WTC11 (cell line): ENCODE results near the gene FAN1. TPM values are rescaled to one million over a fixed set of nuclear protein-coding genes. Genes with fewer than 3 reads are reported as not detected.

Source experiments
- ATAC-seq: fragments of 200-7000 bp; cut with Tn5 transposase; 2 replicates; pipeline ENCODE4 v1.10.0; 2021; ENCODE audit warnings: mild to moderate bottlenecking, moderate library complexity
- CTCF ChIA-PET: fragments of 300-600 bp; sonication (Branson Sonifier 250); formaldehyde crosslinking; loops from one replicate; lab custom pipeline; 2021; ENCODE audit warnings: antibody characterized with exemption; lab: Charles Lee
- POLR2A ChIA-PET: fragments of 350-600 bp; sonication (Branson Sonifier 250); formaldehyde crosslinking; loops from one replicate; lab custom pipeline; 2021; ENCODE audit warnings: antibody characterized with exemption; lab: Charles Lee
- DNase-seq: peaks from one replicate; pipeline ENCODE4 v3.0.0; 2021; ENCODE audit warnings: low spot score
- H3K27ac Mint-ChIP-seq: 2 replicates; pipeline ENCODE4 v1.8.0; 2021; ENCODE audit warnings: mixed read lengths
- H3K27me3 Mint-ChIP-seq: 2 replicates; pipeline ENCODE4 v1.8.0; 2021; ENCODE audit warnings: low read depth, mild to moderate bottlenecking, moderate library complexity, mixed read lengths
- H3K36me3 Mint-ChIP-seq: 2 replicates; pipeline ENCODE4 v1.8.0; 2021; ENCODE audit warnings: mixed read lengths
- H3K4me1 Mint-ChIP-seq: 2 replicates; pipeline ENCODE4 v1.8.0; 2022; ENCODE audit warnings: mixed read lengths
- H3K4me3 Mint-ChIP-seq: 2 replicates; pipeline ENCODE4 v1.8.0; 2021; ENCODE audit warnings: mild to moderate bottlenecking, moderate library complexity, mixed read lengths
- H3K9me3 Mint-ChIP-seq: 2 replicates; pipeline ENCODE4 v1.8.0; 2021; ENCODE audit warnings: mixed read lengths
- FOXJ3 ChIP-seq: sonication (generic); formaldehyde crosslinking; IDR thresholded peaks from 2 replicates; pipeline ENCODE4 v1.9.0; 2021; ENCODE audit warnings: missing genetic modification reagents, mild to moderate bottlenecking, borderline replicate concordance
- GRHL2 ChIP-seq: fragments of 250-450 bp; sonication (Bioruptor Pico); IDR thresholded peaks from 2 replicates; pipeline ENCODE4 v1.8.0; 2022; ENCODE audit warnings: mild to moderate bottlenecking, moderate library complexity; ENCODE audit not compliant: insufficient replicate concordance, severe bottlenecking
- NR1H2 ChIP-seq: sonication (generic); formaldehyde crosslinking; IDR thresholded peaks from 2 replicates; pipeline ENCODE4 v1.9.0; 2021; ENCODE audit warnings: mild to moderate bottlenecking, moderate library complexity, missing genetic modification reagents
- NR2C2 ChIP-seq: sonication (generic); formaldehyde crosslinking; IDR thresholded peaks from 2 replicates; pipeline ENCODE4 v1.8.0; 2022; ENCODE audit warnings: mild to moderate bottlenecking, missing genetic modification reagents
- NR3C1 ChIP-seq: sonication (generic); formaldehyde crosslinking; conservative IDR thresholded peaks from 2 replicates; pipeline ENCODE4 v1.8.1; 2023; ENCODE audit warnings: low read depth, mild to moderate bottlenecking, missing genetic modification reagents
- TCF7 ChIP-seq: sonication (generic); formaldehyde crosslinking; IDR thresholded peaks from 2 replicates; pipeline ENCODE4 v1.8.0; 2022; ENCODE audit warnings: mild to moderate bottlenecking, low read depth, missing genetic modification reagents, moderate library complexity
- TEAD4 ChIP-seq: sonication (generic); formaldehyde crosslinking; IDR thresholded peaks from 2 replicates; pipeline ENCODE4 v1.8.0; 2022; ENCODE audit warnings: mild to moderate bottlenecking, missing genetic modification reagents
- ZNF138 ChIP-seq: sonication (generic); formaldehyde crosslinking; conservative IDR thresholded peaks from 2 replicates; pipeline ENCODE4 v1.8.1; 2022; ENCODE audit warnings: mild to moderate bottlenecking, moderate library complexity, missing genetic modification reagents
- ZNF219 ChIP-seq: sonication (generic); formaldehyde crosslinking; IDR thresholded peaks from 2 replicates; pipeline ENCODE4 v1.8.0; 2023; ENCODE audit warnings: missing genetic modification reagents, mild to moderate bottlenecking, borderline replicate concordance
- ZNF396 ChIP-seq: fragments of 250-450 bp; sonication (Bioruptor Pico); IDR thresholded peaks from 2 replicates; pipeline ENCODE4 v1.8.0; 2021; ENCODE audit warnings: mild to moderate bottlenecking, moderate library complexity, borderline replicate concordance
- total RNA-seq: library from RNA; stranded (reverse); gene quantifications from 3 replicates; pipeline ENCODE4 v1.2.3, GENCODE V29; 2021
- TF ChIP-seq, protein P1 (sequence below): sonication (generic); formaldehyde crosslinking; conservative IDR thresholded peaks from 2 replicates; pipeline ENCODE4 v1.8.1; 2022; ENCODE audit warnings: mild to moderate bottlenecking, missing genetic modification reagents
- TF ChIP-seq, protein P2 (sequence below): fragments of 250-450 bp; sonication (Bioruptor Pico); IDR thresholded peaks from 2 replicates; pipeline ENCODE4 v2.1.2; 2022; ENCODE audit warnings: mild to moderate bottlenecking, moderate library complexity
- TF ChIP-seq, protein P3 (sequence below): sonication (generic); formaldehyde crosslinking; IDR thresholded peaks from 2 replicates; pipeline ENCODE4 v1.8.0; 2022; ENCODE audit warnings: mild to moderate bottlenecking, missing genetic modification reagents
- TF ChIP-seq, protein P4 (sequence below): fragments of 250-450 bp; sonication (Bioruptor Pico); IDR thresholded peaks from 2 replicates; pipeline ENCODE4 v1.9.0; 2021; ENCODE audit warnings: mild to moderate bottlenecking
- TF ChIP-seq, protein P5 (sequence below): sonication (generic); formaldehyde crosslinking; IDR thresholded peaks from 2 replicates; pipeline ENCODE4 v1.8.1; 2022; ENCODE audit warnings: low read depth, missing genetic modification reagents, borderline replicate concordance
- TF ChIP-seq, protein P6 (sequence below): fragments of 200-600 bp; IDR thresholded peaks from 2 replicates; pipeline ENCODE4 v1.8.0; 2022; ENCODE audit warnings: antibody characterized with exemption
- TF ChIP-seq, protein P7 (sequence below): sonication (generic); formaldehyde crosslinking; IDR thresholded peaks from 2 replicates; pipeline ENCODE4 v1.8.1; 2023; ENCODE audit warnings: mild to moderate bottlenecking, missing genetic modification reagents, moderate library complexity

FAN1 gene
- total RNA-seq, 1 experiment from 2014 or later, result 22.8 TPM

DNA sequence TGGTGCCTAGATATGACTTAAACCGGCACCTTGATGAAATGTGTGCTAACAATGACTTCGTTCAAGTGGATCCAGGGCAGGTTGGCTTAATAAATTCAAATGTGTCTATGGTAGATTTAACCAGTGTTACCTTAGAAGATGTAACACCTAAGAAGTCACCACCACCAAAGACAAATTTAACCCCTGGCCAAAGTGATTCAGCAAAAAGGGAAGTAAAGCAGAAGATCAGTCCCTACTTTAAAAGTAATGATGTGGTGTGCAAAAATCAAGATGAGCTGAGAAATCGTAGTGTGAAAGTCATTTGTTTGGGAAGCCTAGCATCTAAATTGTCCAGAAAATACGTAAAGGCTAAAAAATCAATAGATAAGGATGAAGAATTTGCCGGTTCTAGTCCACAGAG lies 1.1 kb downstream of the FAN1 start:
- H3K4me3 Mint-ChIP-seq, result peak overlapping the region; percentile 85
- no peaks in the 10 kb centered on the region for H3K9me3 Mint-ChIP-seq
- ATAC-seq (no peak), DNase-seq (no peak)
- TF ChIP-seq, protein P1, sequence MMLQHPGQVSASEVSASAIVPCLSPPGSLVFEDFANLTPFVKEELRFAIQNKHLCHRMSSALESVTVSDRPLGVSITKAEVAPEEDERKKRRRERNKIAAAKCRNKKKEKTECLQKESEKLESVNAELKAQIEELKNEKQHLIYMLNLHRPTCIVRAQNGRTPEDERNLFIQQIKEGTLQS, result no peak
- TF ChIP-seq NR3C1 (CRISPR knock-in tag) (no peak), FOXJ3 (CRISPR knock-in tag) (no peak)
- TF ChIP-seq, protein P2, sequence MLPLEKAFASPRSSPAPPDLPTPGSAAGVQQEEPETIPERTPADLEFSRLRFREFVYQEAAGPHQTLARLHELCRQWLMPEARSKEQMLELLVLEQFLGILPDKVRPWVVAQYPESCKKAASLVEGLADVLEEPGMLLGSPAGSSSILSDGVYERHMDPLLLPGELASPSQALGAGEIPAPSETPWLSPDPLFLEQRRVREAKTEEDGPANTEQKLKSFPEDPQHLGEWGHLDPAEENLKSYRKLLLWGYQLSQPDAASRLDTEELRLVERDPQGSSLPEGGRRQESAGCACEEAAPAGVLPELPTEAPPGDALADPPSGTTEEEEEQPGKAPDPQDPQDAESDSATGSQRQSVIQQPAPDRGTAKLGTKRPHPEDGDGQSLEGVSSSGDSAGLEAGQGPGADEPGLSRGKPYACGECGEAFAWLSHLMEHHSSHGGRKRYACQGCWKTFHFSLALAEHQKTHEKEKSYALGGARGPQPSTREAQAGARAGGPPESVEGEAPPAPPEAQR (CRISPR knock-in tag), result no peak
- no peaks in the 10 kb centered on the region; the same call in 1 of the 2 replicates for H3K27me3 Mint-ChIP-seq
- no peak overlapping the region for H3K27ac Mint-ChIP-seq
- POLR2A ChIA-PET, result interaction anchor here (1.2 kb wide), 1 partner anchor 18 kb away, joined by 3 read pairs; no protein-coding TSS in a partner anchor
- peaks cover 14% of the 10 kb centered on the region for H3K4me1 Mint-ChIP-seq
- peaks cover 20% of the 10 kb centered on the region for H3K36me3 Mint-ChIP-seq
- CTCF ChIA-PET, result interaction anchor here (1.0 to 2.2 kb wide), 3 partner anchors 18 to 224 kb away, joined by 3 to 25 read pairs (median 6); no protein-coding TSS in a partner anchor

DNA sequence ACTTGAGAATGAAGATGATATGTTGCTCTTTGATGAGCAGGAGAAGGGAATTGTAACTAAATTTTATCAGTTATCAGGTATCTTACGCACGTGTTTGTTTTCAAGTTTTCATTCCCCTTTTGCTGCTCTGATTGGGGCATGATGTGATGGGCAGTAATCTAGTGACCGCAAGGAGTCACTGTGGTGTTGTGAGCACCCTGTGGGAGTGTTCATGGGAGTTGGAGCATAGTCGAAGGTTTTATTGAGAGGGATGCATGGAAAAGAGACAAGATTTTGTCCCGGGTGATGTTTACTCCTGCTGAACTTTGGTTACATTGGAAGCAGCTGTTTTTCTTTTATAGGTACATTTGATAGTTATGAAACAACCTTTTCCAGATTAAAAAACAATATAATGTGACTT lies 2.1 kb downstream of the FAN1 start:
- POLR2A ChIA-PET, result no interaction called here
- peaks cover 14% of the 10 kb centered on the region for H3K4me1 Mint-ChIP-seq
- ATAC-seq (no peak), DNase-seq (no peak)
- H3K9me3 Mint-ChIP-seq, result no peaks in the 10 kb centered on the region
- CTCF ChIA-PET, result interaction anchor here (1.3 kb wide), 1 partner anchor 223 kb away, joined by 3 read pairs; no protein-coding TSS in a partner anchor
- TF ChIP-seq TEAD4 (CRISPR knock-in tag) (no peak), ZNF219 (CRISPR knock-in tag) (no peak), TCF7 (CRISPR knock-in tag) (no peak), ZNF396 (CRISPR knock-in tag) (no peak), ZNF138 (CRISPR knock-in tag) (no peak), NR2C2 (no peak), GRHL2 (CRISPR knock-in tag) (no peak), NR1H2 (CRISPR knock-in tag) (no peak)
- TF ChIP-seq, protein P3, sequence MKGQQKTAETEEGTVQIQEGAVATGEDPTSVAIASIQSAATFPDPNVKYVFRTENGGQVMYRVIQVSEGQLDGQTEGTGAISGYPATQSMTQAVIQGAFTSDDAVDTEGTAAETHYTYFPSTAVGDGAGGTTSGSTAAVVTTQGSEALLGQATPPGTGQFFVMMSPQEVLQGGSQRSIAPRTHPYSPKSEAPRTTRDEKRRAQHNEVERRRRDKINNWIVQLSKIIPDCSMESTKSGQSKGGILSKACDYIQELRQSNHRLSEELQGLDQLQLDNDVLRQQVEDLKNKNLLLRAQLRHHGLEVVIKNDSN (CRISPR knock-in tag), result no peak
- TF ChIP-seq, protein P4, sequence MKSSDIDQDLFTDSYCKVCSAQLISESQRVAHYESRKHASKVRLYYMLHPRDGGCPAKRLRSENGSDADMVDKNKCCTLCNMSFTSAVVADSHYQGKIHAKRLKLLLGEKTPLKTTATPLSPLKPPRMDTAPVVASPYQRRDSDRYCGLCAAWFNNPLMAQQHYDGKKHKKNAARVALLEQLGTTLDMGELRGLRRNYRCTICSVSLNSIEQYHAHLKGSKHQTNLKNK (CRISPR knock-in tag), result no peak
- TF ChIP-seq, protein P5, sequence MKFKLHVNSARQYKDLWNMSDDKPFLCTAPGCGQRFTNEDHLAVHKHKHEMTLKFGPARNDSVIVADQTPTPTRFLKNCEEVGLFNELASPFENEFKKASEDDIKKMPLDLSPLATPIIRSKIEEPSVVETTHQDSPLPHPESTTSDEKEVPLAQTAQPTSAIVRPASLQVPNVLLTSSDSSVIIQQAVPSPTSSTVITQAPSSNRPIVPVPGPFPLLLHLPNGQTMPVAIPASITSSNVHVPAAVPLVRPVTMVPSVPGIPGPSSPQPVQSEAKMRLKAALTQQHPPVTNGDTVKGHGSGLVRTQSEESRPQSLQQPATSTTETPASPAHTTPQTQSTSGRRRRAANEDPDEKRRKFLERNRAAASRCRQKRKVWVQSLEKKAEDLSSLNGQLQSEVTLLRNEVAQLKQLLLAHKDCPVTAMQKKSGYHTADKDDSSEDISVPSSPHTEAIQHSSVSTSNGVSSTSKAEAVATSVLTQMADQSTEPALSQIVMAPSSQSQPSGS (CRISPR knock-in tag), result no peak
- TF ChIP-seq, protein P6, sequence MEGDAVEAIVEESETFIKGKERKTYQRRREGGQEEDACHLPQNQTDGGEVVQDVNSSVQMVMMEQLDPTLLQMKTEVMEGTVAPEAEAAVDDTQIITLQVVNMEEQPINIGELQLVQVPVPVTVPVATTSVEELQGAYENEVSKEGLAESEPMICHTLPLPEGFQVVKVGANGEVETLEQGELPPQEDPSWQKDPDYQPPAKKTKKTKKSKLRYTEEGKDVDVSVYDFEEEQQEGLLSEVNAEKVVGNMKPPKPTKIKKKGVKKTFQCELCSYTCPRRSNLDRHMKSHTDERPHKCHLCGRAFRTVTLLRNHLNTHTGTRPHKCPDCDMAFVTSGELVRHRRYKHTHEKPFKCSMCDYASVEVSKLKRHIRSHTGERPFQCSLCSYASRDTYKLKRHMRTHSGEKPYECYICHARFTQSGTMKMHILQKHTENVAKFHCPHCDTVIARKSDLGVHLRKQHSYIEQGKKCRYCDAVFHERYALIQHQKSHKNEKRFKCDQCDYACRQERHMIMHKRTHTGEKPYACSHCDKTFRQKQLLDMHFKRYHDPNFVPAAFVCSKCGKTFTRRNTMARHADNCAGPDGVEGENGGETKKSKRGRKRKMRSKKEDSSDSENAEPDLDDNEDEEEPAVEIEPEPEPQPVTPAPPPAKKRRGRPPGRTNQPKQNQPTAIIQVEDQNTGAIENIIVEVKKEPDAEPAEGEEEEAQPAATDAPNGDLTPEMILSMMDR, result no peak
- TF ChIP-seq, protein P7, sequence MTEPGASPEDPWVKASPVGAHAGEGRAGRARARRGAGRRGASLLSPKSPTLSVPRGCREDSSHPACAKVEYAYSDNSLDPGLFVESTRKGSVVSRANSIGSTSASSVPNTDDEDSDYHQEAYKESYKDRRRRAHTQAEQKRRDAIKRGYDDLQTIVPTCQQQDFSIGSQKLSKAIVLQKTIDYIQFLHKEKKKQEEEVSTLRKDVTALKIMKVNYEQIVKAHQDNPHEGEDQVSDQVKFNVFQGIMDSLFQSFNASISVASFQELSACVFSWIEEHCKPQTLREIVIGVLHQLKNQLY (CRISPR knock-in tag), result no peak
- TF ChIP-seq, all 79 proteins: peak for 0
- H3K4me3 Mint-ChIP-seq, result no peak overlapping the region
- H3K27ac Mint-ChIP-seq, result peak overlapping the region; percentile 55; the same call in 1 of the 2 replicates
- peaks cover 26% of the 10 kb centered on the region for H3K36me3 Mint-ChIP-seq
- no peaks in the 10 kb centered on the region; the same call in 1 of the 2 replicates for H3K27me3 Mint-ChIP-seq
